Left lobe of liver (tissue), 2 donors: Measurements from ENCODE around the gene RXRG. TPM values are rescaled to one million over a fixed set of nuclear protein-coding genes. Genes with fewer than 3 reads are reported as not detected.

Experiments
- ATAC-seq: fragments of 200-7000 bp; cut with Tn5 transposase; one replicate; pipeline ENCODE4 v1.9.1; 2020; ENCODE audit warnings: mild to moderate bottlenecking, moderate library complexity
- DNase-seq: peaks from one replicate; pipeline ENCODE4 v3.0.0-alpha.2; 2020; ENCODE audit warnings: low spot score
- total RNA-seq: library from RNA; stranded (reverse); gene quantifications from one replicate; pipeline ENCODE4 v1.2.1, GENCODE V29; 2021
- donor health status: DM: no; HTN: no; CAD: no; lungs with moderate emphysema.
- donor health status: DM: no; HTN: yes; CAD: no.

RXRG gene
- total RNA-seq, 1 donor from 2014 or later = 0.55 TPM

DNA sequence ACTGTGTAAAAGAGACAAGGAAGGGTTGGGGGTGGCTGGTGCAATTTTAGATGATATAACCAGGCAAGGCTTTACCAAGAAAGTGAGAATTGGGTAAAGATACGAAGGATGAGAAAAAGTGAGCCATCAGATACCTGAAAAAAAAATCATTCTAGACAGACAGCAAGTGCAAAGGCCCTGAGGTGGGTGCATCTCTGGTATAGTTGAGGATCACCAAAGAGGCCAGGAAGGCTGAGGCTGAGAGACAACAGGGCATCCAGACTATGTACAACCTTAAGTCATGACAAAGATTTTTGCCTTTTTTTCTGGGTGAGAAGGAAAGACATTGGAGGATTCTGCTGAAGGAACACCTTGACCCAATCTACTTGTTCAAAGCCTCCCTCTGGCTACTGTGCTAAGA, 29.9 kb downstream of the RXRG start:
- DNase-seq = no peak
- ATAC-seq = no peak

DNA sequence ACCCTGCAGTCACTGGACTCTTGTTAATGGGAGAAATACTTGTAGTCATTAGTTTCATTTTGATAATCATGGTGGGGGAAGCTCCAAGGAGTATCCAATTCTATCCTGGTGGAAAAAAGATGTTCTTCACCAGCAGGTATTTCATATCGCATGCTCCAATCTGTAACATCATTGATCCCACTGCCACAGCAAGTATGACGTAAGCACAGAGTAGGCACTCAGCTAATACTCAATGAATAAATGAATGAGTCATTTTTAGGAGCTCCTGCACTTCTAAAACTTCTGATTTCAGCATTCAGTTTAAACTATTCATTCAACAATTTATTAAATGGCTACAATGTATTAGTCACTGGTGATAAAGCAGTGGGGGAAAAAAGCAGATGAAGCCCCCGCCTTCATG, 30.3 kb downstream of the RXRG start:
- DNase-seq = no peak
- no peak for ATAC-seq

DNA sequence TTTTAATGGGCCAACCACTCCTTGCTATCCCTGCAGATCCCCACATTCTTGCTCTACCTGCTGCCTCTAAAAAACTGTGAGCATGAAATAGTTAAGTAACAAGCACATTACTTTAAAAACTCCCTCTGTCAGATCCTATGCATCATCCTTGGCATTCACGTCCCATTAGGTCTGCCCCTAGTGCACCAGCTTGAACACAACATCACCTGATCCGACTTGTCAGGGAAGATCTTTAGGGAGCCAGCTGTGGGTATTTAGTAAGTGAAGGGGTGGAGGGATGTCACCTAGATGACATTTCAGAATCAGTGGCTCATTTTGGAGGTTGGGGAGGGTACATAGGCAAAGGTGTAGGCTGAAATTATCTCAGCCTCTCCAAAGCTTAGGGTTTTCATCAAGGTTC, 33.5 kb downstream of the RXRG start:
- ATAC-seq (no peak), DNase-seq (no peak)

DNA sequence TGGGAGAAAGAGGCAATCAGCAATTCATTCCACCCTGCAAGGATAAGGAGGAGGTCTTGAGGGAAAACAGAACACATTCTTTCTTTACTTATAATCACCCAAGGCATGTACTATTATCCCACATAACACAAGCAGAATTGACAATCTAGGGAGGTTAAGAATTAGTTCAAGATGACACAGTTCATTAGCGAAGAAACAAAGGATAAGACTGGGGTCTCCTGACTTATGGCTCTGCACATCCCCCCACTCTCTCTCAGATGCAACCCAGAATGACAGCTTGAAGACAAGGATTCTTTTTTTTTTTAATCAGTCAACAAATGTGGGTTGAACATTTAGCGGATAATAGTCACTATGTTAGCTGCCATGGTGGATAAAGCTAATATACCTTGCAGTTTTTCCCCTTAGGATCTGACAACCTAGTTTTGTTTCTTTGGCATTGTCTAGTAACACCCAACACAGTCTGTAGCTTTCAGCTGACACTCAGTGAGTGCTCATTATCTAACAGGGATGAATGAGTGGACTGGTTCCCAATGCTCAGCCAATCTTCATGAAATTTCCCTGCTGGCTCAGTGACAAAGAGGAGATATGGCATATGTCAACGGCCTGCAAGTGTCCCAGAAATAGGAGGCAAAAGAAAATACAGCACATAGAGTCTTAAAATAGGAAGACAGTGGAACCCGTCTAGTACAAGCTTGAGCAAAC, 35.1 kb downstream of the RXRG start:
- no peak for DNase-seq
- no peak for ATAC-seq

DNA sequence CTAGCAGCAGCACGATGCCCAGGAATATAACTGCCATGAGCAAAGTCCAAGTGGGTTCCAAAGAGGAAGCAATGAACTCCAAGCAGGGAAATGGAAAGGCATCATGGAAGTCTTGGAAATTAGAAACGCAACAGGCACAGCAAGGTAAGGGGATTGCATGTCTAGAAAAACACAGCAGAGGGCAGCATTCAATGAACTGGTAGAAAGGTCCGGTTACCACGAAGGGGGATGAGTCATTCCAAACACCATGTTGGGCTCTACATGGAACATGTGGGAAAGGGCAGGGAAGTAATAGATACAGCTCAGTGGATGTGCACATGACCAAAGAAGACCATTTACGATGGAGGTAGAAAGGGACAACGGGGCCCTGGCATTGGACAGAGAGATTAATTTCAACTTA, 36.4 kb downstream of the RXRG start:
- DNase-seq (no peak), ATAC-seq (peak; percentile 76)

DNA sequence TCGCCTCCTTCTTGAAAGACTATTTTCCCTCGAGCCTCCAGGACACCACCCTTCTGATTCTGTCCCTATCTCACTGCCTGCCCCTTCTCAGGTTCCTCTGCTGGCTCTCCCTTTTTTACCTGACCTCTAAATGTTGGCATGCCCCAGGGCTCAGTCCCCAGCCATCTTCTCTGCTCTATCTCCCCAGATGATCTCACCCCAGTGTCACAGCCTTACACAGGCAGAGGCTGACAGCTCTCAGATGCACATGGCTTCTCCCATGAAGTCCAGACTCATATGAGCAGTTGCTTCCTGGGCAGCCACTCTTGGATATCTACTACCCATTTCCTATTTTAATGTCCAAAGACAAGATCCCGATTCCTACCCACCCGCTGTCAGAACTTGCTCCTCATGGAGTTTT, 37.5 kb downstream of the RXRG start:
- ATAC-seq (no peak), DNase-seq (no peak)

DNA sequence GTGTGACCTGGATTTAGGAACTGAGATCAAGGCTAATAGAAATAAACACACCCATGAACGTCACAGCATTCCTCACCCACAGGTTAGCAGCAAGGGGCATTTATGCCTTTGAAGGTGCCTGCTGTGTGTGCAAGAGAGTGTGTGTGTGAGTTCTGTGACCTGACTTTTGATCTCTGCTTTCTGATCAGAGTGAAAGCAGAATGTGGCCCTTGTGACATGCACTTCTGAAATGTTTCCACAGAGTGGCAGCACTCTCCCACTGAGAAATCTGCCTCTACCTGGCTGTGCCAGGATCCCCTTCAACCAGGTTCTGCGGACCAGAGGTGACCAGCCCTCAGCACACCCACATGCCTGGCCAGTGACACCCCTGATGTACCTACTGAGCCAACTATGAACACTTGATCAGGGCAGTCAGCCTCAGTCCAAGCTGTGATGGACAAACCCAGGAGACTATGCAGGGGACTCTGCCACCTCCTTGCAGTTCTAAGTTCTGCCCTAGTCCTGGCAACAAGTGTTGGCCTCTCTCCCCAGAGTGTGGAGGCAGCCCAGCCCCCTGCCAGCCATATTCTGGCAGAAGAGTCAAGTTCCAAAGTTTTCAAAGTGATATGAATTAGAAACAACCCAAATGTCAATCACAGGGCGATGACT, 41.0 kb downstream of the RXRG start:
- DNase-seq (peak; percentile 55), ATAC-seq (peak; percentile 96)

DNA sequence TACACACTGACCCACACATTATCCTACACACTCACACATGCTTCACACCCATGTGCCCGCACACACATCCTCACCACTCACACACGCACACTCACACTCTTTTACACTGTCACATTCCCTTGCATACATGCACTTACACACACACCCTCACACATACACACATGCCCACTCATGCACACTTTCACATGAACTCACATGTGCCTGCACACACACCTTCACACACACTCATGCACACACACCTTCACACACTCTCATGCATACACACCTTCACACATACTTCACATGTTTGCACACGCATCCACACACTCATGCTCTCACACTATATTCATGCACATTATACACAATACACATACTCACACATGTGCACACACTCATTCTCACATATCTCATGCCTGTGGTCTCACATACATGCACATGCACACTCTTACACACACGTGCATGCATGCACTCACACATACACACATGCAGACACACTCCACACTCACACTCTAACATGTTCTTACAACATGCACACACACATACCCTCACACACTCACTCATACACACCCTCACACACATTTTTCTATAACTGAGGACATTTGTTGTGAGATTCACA, 42.3 kb downstream of the RXRG start:
- DNase-seq (no peak), ATAC-seq (no peak)

DNA sequence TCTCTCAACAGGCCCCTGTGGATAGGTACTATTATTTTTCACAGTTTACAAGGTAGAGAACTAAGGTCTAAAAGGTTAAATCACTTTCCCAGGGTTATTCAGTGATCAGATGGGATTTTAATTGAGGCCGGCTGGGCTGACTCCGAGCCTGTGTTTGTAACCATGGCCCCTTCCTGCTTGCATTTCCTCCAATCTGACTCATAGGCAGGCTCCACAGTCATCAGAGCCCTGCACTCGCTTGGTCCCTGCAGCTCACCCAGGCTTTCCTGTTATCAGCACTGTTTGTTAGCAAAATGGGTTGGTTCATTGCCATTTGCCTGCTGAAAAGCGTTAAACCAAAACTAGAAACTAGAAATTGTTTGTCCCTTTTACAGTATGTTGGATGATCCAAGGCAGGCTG, 47.0 kb downstream of the RXRG start:
- DNase-seq (no peak), ATAC-seq (no peak)

DNA sequence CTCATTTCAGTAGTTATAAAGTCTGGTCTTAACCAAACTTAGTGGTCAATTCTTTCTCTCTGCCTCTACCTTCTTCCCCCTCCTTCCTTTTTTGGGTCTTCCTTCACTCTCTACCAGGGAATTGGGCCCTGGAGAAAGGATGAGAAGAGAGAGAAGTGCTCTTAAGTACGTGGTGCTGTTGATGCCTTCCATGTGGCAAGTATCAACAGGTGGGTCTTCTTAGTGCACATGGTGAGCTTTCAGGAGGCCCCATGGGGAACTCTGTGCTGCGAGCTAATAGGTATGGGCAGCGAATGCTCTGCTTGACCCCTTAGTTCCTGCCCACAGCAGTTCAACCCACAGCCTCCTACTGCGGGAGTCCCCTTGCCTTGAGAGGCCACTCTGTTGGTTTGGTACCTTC, 49.0 kb downstream of the RXRG start:
- DNase-seq (no peak), ATAC-seq (no peak)

DNA sequence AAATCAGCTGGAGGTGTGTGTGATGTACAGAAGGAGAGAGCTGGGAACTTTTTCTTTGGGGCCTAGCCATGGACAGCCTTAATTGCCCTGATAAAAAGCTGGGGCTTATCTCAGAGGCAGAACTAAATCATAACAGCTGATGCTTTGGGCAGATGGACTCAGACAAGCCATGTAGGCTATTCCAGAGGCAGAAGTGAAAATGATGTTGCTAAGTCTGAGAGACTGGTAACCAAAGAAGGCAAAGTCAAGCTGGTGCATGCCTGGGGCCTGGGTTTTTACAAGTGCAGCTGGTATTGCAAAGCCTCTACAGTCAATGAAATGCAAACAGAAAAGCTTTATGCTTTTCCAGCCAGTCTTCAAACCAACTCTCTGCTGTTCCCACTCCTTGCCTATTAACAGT, 49.4 kb downstream of the RXRG start:
- ATAC-seq = no peak

DNA sequence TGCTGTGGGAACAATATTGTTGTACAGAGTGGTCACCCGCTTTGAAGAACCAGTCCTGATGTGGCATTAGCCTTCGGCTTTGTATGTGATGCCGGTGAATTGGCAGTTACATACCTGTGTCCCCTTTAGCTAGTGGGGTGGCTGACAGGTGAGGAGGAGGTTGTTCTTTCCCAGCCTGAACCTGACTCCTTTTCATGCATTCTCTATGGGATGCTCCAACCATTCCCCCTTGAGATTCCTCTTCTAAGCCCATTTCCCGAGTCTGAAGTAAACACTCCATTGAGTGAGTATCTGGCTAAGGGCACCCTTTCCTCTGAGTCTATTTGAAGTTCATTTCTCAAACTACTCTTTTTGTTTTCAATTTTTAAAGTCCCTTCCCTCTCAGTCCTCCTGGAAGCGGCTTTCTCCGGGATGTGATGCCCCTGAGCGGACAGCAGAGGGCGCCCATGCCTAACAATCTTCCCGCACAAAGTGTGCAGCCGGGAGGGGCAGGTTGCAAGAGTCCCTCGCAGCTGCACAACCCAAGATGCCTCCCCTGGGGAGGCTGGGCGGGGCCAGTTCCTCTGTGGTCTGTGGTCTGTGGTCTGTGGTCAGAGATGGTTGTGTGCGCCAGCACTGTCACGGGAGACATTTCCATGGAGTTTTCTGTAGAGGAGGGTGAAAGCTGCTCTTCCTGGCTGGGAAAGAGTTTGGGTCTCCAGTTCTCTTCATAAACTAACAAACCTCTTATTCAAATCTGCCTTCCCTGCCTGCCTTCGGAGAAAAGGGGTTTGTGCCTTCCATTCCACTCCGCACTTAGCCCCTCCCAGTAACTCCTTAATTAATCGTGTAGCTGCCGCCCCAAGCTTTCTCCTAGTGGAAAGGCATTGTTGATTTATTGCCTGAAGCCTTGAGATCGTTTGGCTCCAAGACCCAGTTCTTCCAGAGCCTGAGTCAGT, 52.0 kb downstream of the RXRG start:
- DNase-seq (peak; percentile 72), ATAC-seq (peak; percentile 99)

More for the DNA sequence above, 49.4 kb downstream of the RXRG start:
- no peak for DNase-seq

DNA sequence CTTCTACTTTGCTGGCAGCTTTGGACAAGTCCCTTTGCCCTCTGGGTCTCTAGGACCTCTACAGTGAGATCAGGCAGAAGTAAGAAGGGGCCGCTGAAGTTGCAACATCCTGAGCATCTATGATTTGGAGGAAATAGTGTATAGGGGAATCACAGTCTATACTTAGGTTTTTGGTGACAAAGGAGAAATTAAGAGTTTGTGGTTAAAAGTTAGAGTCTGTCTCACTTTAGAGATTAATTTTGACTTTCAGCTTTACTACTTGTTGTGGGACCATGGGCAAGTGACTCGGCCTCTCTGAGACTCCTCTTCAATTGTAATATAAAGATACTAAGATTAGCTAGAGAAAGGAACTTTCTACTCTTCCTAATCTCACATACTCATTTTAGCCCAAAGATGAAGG, 55.3 kb downstream of the RXRG start:
- ATAC-seq (no peak), DNase-seq (no peak)

DNA sequence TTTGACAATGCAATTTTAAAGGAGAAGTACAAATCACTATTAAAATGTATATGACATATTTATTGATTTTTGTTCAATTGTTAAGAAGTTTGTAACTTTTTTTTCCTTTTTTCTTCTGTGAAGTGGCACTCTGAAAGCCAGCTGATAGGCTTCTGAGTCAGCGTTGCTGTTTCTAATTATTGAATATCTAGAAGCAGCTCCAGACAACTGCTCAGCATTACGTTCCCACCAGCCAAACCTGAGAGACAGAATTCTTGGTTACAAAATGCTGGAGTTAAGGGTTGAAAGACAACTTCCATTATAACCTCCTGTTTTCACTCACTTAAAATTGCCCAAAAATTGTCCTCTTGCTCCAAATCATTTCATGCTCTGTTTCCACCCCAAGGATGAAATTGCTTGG, 57.0 kb downstream of the RXRG start:
- ATAC-seq (no peak), DNase-seq (no peak)

DNA sequence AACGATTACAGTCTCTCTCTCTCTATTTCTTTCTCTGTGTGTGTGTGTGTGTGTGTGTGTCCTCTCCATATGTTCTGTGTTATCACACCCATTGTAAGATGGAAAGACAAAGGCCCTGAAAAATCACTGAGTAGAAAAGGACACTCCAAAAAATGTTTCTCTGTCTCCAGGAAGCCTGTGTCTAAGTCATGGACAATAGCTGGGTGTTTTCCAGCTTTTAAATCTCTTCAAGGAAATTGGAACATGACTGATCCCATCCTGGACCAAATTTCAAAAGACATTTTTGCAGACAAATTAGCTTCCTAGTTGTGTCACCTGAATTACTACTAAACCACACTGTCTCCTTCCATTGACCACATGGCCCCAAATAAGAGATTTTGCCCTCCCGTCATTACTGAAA, 57.4 kb downstream of the RXRG start:
- no peak for DNase-seq

DNA sequence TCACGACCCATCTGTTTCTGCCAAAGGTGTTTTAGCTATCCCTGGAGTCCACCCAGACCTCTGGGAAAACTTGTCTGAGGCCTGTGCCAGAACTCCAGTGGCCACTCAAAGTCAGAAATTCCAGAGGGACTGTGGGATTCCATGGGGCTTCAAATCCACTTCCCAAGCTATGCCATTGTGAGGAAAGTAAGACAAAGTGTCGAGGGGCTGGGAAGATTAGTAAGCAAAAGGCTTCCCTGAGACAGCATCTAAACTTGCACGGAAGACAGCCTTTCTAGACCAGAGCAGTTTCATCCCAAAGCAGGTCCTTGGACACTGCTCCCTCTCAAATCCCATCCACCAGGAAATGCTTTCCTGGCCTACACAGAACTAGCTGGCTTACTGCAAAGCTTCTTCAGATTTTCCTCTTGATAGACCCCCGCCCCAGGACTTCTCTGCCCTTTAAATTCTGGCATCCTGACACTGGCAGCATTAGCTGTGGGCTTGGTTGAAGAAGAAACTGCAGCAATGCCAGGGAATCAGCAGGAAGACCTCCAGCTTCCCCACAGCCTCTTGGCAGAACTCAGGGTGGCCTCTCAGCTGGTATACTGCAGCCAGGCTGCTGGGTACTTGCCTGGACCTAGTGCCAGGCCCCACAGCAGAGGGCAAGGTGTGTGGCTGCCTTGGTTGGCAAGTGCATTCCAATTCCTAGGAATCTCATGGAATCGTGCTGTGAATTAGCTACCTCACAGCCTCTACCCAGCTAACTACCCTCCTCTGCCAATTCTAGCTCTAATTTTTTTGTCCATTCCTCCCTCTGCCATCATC, 61.1 kb downstream of the RXRG start:
- DNase-seq = no peak
- ATAC-seq = no peak

More for the DNA sequence above, 57.4 kb downstream of the RXRG start:
- no peak for ATAC-seq

DNA sequence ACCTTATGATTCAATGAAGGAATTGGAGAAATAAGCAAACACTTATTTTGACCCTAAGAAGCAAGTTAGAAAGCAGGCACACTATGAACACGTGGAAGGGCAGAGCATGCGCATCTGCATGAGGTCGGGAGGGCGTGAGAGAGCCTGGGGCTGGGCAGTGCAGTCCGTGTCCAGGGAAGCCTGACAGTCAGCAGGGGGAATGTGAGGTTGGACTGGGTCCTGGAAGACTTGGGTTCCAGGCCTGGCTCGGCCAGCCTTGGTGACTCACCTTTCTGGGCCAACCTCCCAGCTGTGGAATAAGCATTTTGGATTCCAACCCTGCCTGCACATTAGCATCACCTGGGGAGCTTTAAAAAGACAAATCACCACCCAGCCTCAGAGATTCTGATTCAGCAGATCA, 61.9 kb downstream of the RXRG start:
- ATAC-seq (no peak), DNase-seq (no peak)

DNA sequence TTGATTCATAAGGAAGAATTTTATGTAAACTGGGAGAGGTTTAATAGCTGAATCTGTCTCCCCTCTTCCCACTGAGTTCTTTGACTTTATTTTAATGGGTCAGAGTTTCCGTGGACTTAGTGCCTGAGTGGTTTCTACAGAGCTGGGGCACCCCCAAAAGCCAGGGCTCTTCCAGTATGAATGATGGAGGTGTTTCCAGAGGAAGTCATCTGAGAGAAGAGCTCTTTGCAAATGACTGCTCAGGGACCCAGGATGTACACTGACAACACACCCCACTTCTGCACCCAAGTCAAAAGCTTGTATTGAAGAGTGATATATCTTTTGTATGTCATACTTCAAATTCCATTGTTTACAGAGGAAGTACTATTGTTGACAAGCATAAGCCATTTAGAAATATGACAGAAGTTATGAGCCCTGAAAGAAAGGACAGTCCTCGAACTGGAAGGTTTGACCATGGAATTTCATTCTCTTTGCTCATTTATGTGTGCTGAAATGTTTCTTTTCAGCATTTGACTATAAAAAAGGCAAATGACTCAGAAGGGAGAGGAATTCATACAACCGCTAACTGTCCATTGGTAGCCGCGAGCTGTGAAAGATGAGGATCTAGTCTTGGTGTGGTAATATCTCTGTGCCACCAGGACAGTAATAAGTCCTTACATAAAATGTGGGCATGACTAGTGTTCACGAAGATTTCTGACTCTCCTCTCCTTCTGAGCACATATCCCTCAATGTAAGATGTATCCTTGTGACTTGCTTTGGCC, 63.0 kb downstream of the RXRG start:
- DNase-seq (no peak), ATAC-seq (no peak)

DNA sequence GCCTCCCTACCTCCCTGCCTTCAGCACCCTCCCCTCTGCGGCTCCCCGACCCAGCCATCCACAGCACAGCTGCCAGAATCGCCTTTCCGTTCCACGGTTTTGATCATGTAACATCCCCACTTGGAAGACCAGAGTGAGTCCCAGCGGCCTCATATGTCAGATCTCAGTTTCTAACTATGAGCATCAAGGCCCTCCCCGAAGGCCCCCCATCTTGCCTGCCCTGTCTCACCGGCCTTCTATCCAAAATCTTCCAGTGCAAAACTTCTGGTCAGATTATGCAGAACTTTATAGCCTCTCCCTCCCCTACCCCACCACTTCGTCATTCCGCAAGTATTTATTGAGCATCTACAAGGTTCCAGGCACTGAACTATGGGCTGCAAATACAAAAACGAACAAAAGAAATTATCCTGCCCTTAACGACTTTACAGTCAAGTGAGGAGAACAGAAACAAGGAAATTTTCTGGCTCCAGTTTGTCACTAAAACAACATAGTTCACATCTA, 68.1 kb downstream of the RXRG start:
- no peak for DNase-seq
- ATAC-seq = no peak
